GM19395 (cell line): ENCODE results near the gene PDE4D.
A peak's percentile ranks its signal among the peaks of the same experiment; 100 is the strongest.

Experiments
- ATAC-seq: cut with Tn5 transposase; IDR thresholded peaks from one replicate; pipeline ENCODE4 v1.9.1; 2021; ENCODE audit warnings: mild to moderate bottlenecking, moderate library complexity; ENCODE audit not compliant: unreplicated experiment

The PDE4D gene

GRCh38 chr5:59840200-59840601 is 53.3 kb downstream of the PDE4D start:
- ATAC-seq, result no peak

- ATAC-seq, result no peak
Observed at GRCh38 chr5:59838989-59839388, 54.5 kb downstream of the PDE4D start.

- no peak for ATAC-seq
Observed at GRCh38 chr5:59838067-59838466, 55.5 kb downstream of the PDE4D start.

- ATAC-seq, result no peak
Observed at GRCh38 chr5:59837071-59837470, 56.5 kb downstream of the PDE4D start.

GRCh38 chr5:59835800-59836199 is 57.7 kb downstream of the PDE4D start:
- no peak for ATAC-seq

- ATAC-seq, result no peak
Observed at GRCh38 chr5:59833448-59833847, 60.1 kb downstream of the PDE4D start.

GRCh38 chr5:59832577-59833301 is 60.8 kb downstream of the PDE4D start:
- ATAC-seq, result no peak

- ATAC-seq, result no peak
Observed at GRCh38 chr5:59831326-59832010, 62.1 kb downstream of the PDE4D start.

GRCh38 chr5:59830536-59831200 is 62.9 kb downstream of the PDE4D start:
- no peak for ATAC-seq

- no peak for ATAC-seq
Observed at GRCh38 chr5:59829922-59830321, 63.6 kb downstream of the PDE4D start.

GRCh38 chr5:59829386-59829785 is 64.1 kb downstream of the PDE4D start:
- no peak for ATAC-seq

- ATAC-seq, result no peak
Observed at GRCh38 chr5:59828623-59829022, 64.9 kb downstream of the PDE4D start.

- ATAC-seq, result no peak
Observed at GRCh38 chr5:59826996-59827395, 66.5 kb downstream of the PDE4D start.

- ATAC-seq, result no peak
Observed at GRCh38 chr5:59823420-59823819, 70.1 kb downstream of the PDE4D start.

- ATAC-seq, result no peak
Observed at GRCh38 chr5:59819806-59820205, 73.7 kb downstream of the PDE4D start.

- no peak for ATAC-seq
Observed at GRCh38 chr5:59817536-59817935, 76.0 kb downstream of the PDE4D start.

- ATAC-seq, result no peak
Observed at GRCh38 chr5:59816654-59817300, 76.7 kb downstream of the PDE4D start.

GRCh38 chr5:59814537-59814872 is 79.0 kb downstream of the PDE4D start:
- no peak for ATAC-seq

GRCh38 chr5:59813761-59814536 is 79.6 kb downstream of the PDE4D start:
- ATAC-seq, result peak; percentile 78

GRCh38 chr5:59810041-59810440 is 83.5 kb downstream of the PDE4D start:
- peak; percentile 75 for ATAC-seq

GRCh38 chr5:59807806-59808205 is 85.7 kb downstream of the PDE4D start:
- ATAC-seq, result no peak
